C4-2B (cell line): Measurements from ENCODE around the gene SCUBE1.

ENCODE experiments used
- CTCF ChIP-seq: fragments of 450-650 bp; conservative IDR thresholded peaks from 2 replicates; pipeline ENCODE4 v1.5.1; 2017; ENCODE audit warnings: mild to moderate bottlenecking
- ZFX ChIP-seq: fragments of 450-650 bp; IDR thresholded peaks from 2 replicates; pipeline ENCODE4 v1.6.1; 2017

GRCh38 chr22:43216738-43217137 is 126.4 kb downstream of the SCUBE1 start:
- TF ChIP-seq CTCF: no peak
- no peak for TF ChIP-seq ZFX
